Endothelial cell of umbilical vein (primary cell): ENCODE results near the gene POU2F3. TPM values are rescaled to one million over a fixed set of nuclear protein-coding genes. Genes with fewer than 3 reads are reported as not detected.

Experiments
- BruUV-seq: library from RNA; stranded (reverse); fragments of 400-500 nt; replicated peaks from 2 replicates; lab custom pipeline; 2021; lab: Mats Ljungman, UMichigan
- CTCF ChIA-PET: fragments of 300-600, 350-600 bp; sonication (Branson Sonifier 250); formaldehyde crosslinking; loops from one replicate; lab custom pipeline; 2021; ENCODE audit warnings: antibody characterized with exemption, inconsistent platforms; lab: Charles Lee
- POLR2A ChIA-PET: fragments of 300-600, 350-600 bp; sonication (Branson Sonifier 250); formaldehyde crosslinking; loops from one replicate; lab custom pipeline; 2021; ENCODE audit warnings: antibody characterized with exemption, inconsistent platforms; lab: Charles Lee
- DNase-seq: peaks from one replicate; pipeline ENCODE4 v3.0.0-alpha.2; 2011; ENCODE audit warnings: low read depth, low spot score
- FAIRE-seq: peaks from 2 replicates; lab custom pipeline; 2011; peaks lifted over from hg19 to GRCh38; lab: Jason Lieb, UNC
- H2AFZ ChIP-seq: 2 replicates; pipeline ENCODE4 v1.6.0; 2012; ENCODE audit warnings: low read depth, low read length, control low read depth, inconsistent platforms
- H3K27ac ChIP-seq: 2 replicates; pipeline ENCODE4 v1.5.1; 2011; ENCODE audit warnings: low read depth, mild to moderate bottlenecking, control low read depth, low read length, moderate library complexity; ENCODE audit not compliant: insufficient read depth
- H3K27me3 ChIP-seq, 2 experiments: 2 replicates each; pipeline versions ENCODE4 v1.6.0 to v1.6.1; 2011; ENCODE audit warnings: low read length in 2 of 2, mixed read lengths in 1 of 2; ENCODE audit not compliant: control insufficient read depth in 2 of 2, insufficient read depth in 2 of 2
- H3K36me3 ChIP-seq, 2 experiments: 2 replicates in 1 of 2; 3 replicates in 1 of 2; pipeline ENCODE4 v1.5.1; 2011; ENCODE audit warnings: low read length in 2 of 2, mild to moderate bottlenecking in 1 of 2, moderate library complexity in 1 of 2; ENCODE audit not compliant: control insufficient read depth in 2 of 2, insufficient read depth in 2 of 2; ENCODE audit errors: extremely low read depth in 1 of 2
- H3K4me1 ChIP-seq: 3 replicates; pipeline ENCODE4 v1.5.1; 2011; ENCODE audit warnings: mild to moderate bottlenecking, low read length; ENCODE audit not compliant: control insufficient read depth, insufficient read depth; ENCODE audit errors: extremely low read depth
- H3K4me2 ChIP-seq: 2 replicates; pipeline ENCODE4 v1.6.1; 2011; ENCODE audit warnings: low read length, control low read depth, mixed read lengths; ENCODE audit not compliant: insufficient read depth
- H3K4me3 ChIP-seq, 3 experiments: fragments of 200-600 bp in 1 of 3; sonication (generic), shearing (Covaris generic) in 1 of 3; replicated peaks in 1 of 3; 2 replicates each; pipeline ENCODE4 v1.5.1; 2011 to 2016; ENCODE audit warnings: control low read depth in 3 of 3, low read length in 3 of 3, mild to moderate bottlenecking in 2 of 3, inconsistent platforms in 1 of 3, low read depth in 1 of 3, moderate library complexity in 1 of 3; ENCODE audit not compliant: insufficient read depth in 1 of 3
- H3K79me2 ChIP-seq: 2 replicates; pipeline ENCODE4 v1.6.0; 2012; ENCODE audit warnings: low read length, inconsistent platforms; ENCODE audit not compliant: control insufficient read depth, insufficient read depth
- H3K9ac ChIP-seq: replicated peaks from 2 replicates; pipeline ENCODE3; 2011; ENCODE audit warnings: low read length, control low read depth; ENCODE audit not compliant: insufficient read depth; ENCODE audit errors: extremely low read depth
- H3K9me1 ChIP-seq: replicated peaks from 3 replicates; pipeline ENCODE4 v1.6.0; 2011; ENCODE audit warnings: mild to moderate bottlenecking, low read length; ENCODE audit not compliant: control insufficient read depth, insufficient read depth; ENCODE audit errors: extremely low read depth
- H3K9me3 ChIP-seq: replicated peaks from 2 replicates; pipeline ENCODE4 v1.5.1; 2012; ENCODE audit warnings: low read length, inconsistent platforms; ENCODE audit not compliant: control insufficient read depth, insufficient read depth
- H4K20me1 ChIP-seq: replicated peaks from 2 replicates; pipeline ENCODE3; 2011; ENCODE audit warnings: mild to moderate bottlenecking, low read length; ENCODE audit not compliant: control insufficient read depth, insufficient read depth; ENCODE audit errors: extremely low read depth
- CTCF ChIP-seq, 2 donors: IDR thresholded peaks; 1 replicate in 1 of 2; 2 replicates in 1 of 2; pipeline ENCODE4 v1.5.1; 2011; ENCODE audit warnings: low read length in 2 of 2, mild to moderate bottlenecking in 2 of 2, moderate library complexity in 2 of 2, control low read depth in 1 of 2, inconsistent platforms in 1 of 2, low read depth in 1 of 2; ENCODE audit not compliant: insufficient read depth in 1 of 2; ENCODE audit errors: extremely low read depth in 1 of 2
- EZH2 ChIP-seq: IDR thresholded peaks from 2 replicates; pipeline ENCODE4 v1.6.1; 2012; ENCODE audit warnings: borderline replicate concordance, low read depth, mild to moderate bottlenecking, moderate library complexity, low read length, inconsistent platforms; ENCODE audit not compliant: severe bottlenecking
- FOS ChIP-seq: IDR thresholded peaks from 2 replicates; pipeline ENCODE4 v1.6.1; 2011; ENCODE audit warnings: mild to moderate bottlenecking, low read length, moderate library complexity, borderline replicate concordance; ENCODE audit not compliant: insufficient read depth
- GATA2 ChIP-seq: IDR thresholded peaks from 2 replicates; pipeline ENCODE4 v1.7.0; 2011; ENCODE audit warnings: low read depth, mild to moderate bottlenecking, moderate library complexity, mixed read lengths, low read length; ENCODE audit not compliant: insufficient read length, insufficient read depth
- JUN ChIP-seq: IDR thresholded peaks from 2 replicates; pipeline ENCODE4 v1.6.1; 2011; ENCODE audit warnings: borderline replicate concordance, low read depth; ENCODE audit not compliant: insufficient read length, insufficient read depth
- MAX ChIP-seq: IDR thresholded peaks from 2 replicates; pipeline ENCODE4 v1.6.1; 2011; ENCODE audit not compliant: insufficient read depth, insufficient read length
- MYC ChIP-seq: IDR thresholded peaks from one replicate; pipeline ENCODE4 v1.6.1; 2011; ENCODE audit warnings: mild to moderate bottlenecking, low read depth, low read length
- POLR2A ChIP-seq: IDR thresholded peaks from 2 replicates; pipeline ENCODE4 v1.6.1; 2012; ENCODE audit warnings: low read depth, mild to moderate bottlenecking, control low read depth, low read length
- POLR2AphosphoS5 ChIP-seq: IDR thresholded peaks from 2 replicates; pipeline ENCODE4 v1.6.1; 2012; ENCODE audit warnings: low read depth, mild to moderate bottlenecking, control low read depth, low read length, moderate library complexity; ENCODE audit not compliant: insufficient read depth
- dilution Hi-C: fragments of 300-500 bp; cut with MboI; formaldehyde crosslinking; loops from one replicate; pipeline ENCODE4 v1.15.0; 2019; ENCODE audit warnings: low sequenced_read_pairs; ENCODE audit not compliant: extremely low pct_ligation_motif_present
- intact Hi-C: fragments of 100-400 bp; cut with micrococcal nuclease; formaldehyde crosslinking; loops from one replicate; pipeline ENCODE4 v1.10.0; 2022
- polyA plus RNA-seq, 4 experiments: library from polyadenylated mRNA; depleted of rRNA in 3 of 4; stranded (reverse) in 3 of 4; unstranded in 1 of 4; fragments of >200 nt; gene quantifications; 2 replicates each; pipeline versions ENCODE4 v1.2.1 to v1.2.3, GENCODE V29; 2011 to 2012; ENCODE audit warnings: missing spikeins in 1 of 4
- total RNA-seq: library from RNA; stranded (reverse); gene quantifications from 2 replicates; pipeline ENCODE4 v1.2.3, GENCODE V29; 2021

POU2F3 gene
- total and polyA plus RNA-seq, 2 donors (not counting 3 experiments of a cell fraction or from before 2014, with no cell fraction given) = 0.06 TPM; not detected in 1

- ChIA-PET POLR2A (no interaction called here), CTCF (interaction anchor here (13.8 kb wide), 1 partner anchor 61 kb away, joined by 327 read pairs; no protein-coding TSS in a partner anchor)
- peaks cover 31 to 59% of the 10 kb centered on the region in 2 experiments for H3K27me3 ChIP-seq
- no peak overlapping the region for H3K27ac ChIP-seq
- no peaks in the 10 kb centered on the region for H4K20me1 ChIP-seq
- TF ChIP-seq JUN = no peak
- no peak for TF ChIP-seq FOS
- no peak for TF ChIP-seq POLR2A
- TF ChIP-seq EZH2 = no peak
- TF ChIP-seq MAX = no peak
- no peak for TF ChIP-seq GATA2
- no peak for TF ChIP-seq MYC
- TF ChIP-seq CTCF (IDR thresholded peaks at IDR 0.05; ENCODE audit: extremely low read depth in 1 of 2, insufficient read depth in 1 of 2, low read depth in 1 of 2, low read length in 2 of 2) = no peak
- TF ChIP-seq POLR2AphosphoS5 = no peak
- dilution Hi-C loops = no loop called here
- FAIRE-seq = no peak
- no TSS peak for BruUV-seq
- no peak overlapping the region for H3K4me3 ChIP-seq
- intact Hi-C loops = no loop called here
- DNase-seq = no peak
- H3K4me1 ChIP-seq = no peaks in the 10 kb centered on the region
- H3K36me3 ChIP-seq = no peaks in the 10 kb centered on the region
- H3K9ac ChIP-seq = no peak overlapping the region
- H3K9me1 ChIP-seq = no peaks in the 10 kb centered on the region
- H3K9me3 ChIP-seq = no peaks in the 10 kb centered on the region
- no peak overlapping the region for H3K4me2 ChIP-seq
- H2AFZ ChIP-seq = no peak overlapping the region
- no peaks in the 10 kb centered on the region for H3K79me2 ChIP-seq
Observed at GRCh38 chr11:120240866-120241265, 926 bp downstream of the POU2F3 start.
